Activated CD8-positive, alpha-beta memory T cell treated with anti-CD3 and anti-CD28 coated beads, Interleukin-2, amount 50 U/mL, for 1 hour (primary cell): ENCODE results near the gene SORCS2.
"Not testable (repeated sequence)": the region's sequence is repeated elsewhere in the genome, so short reads cannot be mapped to it uniquely, and the experiment has no call there.

Experiments used
- DNase-seq: peaks from one replicate; pipeline ENCODE4 v3.0.0-alpha.2; 2020; ENCODE audit errors: extremely low read depth

Gene SORCS2

GRCh38 chr4:7160439-7160838 is 31.9 kb upstream of the SORCS2 start:
- DNase-seq = no peak

- DNase-seq = no peak
Measured at GRCh38 chr4:7160951-7161440, 31.3 kb upstream of the SORCS2 start.

DNA sequence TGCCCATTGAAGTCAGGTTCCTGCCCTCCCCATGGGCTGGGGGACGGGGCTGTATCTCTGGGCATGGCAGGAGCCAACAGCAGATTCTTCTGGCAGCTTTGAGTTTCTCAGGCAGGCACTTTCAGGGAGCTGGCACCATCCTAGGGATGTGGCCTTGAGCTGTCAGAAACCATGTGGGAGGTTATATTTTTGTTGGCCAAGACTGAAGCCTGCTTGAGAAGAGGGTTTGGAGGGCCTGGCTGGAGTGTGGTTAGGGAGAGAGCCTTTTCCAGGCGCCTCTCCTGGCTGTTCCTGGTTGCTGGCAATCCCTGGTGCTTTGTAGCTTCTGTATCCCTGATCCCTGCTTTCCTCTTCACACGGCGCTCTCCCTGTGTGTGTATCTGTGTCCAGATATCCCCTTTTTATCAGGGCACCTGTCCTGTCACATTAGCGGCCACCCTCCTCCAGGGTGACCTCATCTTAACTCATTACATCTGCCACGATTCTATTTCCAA is 30.6 kb upstream of the SORCS2 start:
- no peak for DNase-seq

DNA sequence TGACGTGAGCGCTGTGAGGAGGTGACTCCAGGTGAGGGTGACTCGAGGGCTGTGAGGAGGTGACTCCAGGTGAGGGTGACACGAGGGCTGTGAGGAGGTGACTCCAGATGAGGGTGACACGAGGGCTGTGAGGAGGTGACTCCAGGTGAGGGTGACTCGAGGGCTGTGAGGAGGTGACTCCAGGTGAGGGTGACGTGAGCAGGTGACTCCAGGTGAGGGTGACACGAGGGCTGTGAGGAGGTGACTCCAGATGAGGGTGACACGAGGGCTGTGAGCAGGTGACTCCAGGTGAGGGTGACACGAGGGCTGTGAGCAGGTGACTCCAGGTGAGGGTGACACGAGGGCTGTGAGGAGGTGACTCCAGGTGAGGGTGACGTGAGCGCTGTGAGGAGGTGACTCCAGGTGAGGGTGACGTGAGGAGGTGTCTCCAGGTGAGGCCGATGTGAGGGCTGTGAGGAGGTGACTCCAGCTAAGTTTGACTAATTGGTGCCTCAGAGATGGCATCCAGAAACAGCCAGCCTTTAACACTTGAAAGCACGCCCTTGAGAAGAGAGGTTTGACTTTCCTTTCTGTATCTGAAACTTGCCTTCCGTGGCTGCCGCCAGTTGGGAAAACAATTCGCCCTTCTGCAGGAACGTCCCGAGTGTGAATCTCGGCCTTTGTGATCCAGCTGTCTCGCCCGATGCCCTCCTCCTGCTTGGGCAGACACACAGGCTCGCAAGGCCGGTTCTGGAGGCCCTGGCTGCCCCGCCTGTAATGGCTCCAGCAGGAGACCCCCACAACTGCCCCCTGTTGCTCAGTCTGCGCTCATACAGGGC is 27.1 kb upstream of the SORCS2 start:
- not testable (repeated sequence) for DNase-seq

- no peak for DNase-seq
Measured at GRCh38 chr4:7165874-7166201, 26.5 kb upstream of the SORCS2 start.

GRCh38 chr4:7166237-7166636 is 26.1 kb upstream of the SORCS2 start:
- DNase-seq = no peak

- DNase-seq = no peak
Measured at GRCh38 chr4:7166981-7167700, 25.2 kb upstream of the SORCS2 start.

GRCh38 chr4:7167706-7168105 is 24.6 kb upstream of the SORCS2 start:
- DNase-seq = no peak

- no peak for DNase-seq
Measured at GRCh38 chr4:7168106-7168505, 24.2 kb upstream of the SORCS2 start.

DNA sequence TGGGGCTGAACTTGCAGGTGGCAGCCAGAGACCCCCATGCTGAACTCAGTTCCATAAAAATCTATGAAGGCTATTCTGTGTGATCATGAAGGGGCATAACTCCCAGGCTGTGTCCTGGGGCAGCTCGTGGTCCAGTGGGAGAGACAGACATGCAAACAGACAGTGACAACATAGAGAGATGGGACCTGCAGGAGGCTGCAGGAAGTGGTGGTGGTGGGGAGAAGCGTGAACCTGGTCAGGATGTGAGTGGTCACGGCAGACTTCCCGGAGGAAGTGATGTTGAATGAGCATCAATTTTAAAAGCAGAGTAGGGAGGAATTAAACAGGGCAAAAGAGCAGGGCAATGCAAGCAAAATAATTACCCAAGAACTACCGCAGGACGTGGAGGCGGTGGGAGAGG is 23.2 kb upstream of the SORCS2 start:
- no peak for DNase-seq

- no peak for DNase-seq
Measured at GRCh38 chr4:7170012-7170411, 22.3 kb upstream of the SORCS2 start.

DNA sequence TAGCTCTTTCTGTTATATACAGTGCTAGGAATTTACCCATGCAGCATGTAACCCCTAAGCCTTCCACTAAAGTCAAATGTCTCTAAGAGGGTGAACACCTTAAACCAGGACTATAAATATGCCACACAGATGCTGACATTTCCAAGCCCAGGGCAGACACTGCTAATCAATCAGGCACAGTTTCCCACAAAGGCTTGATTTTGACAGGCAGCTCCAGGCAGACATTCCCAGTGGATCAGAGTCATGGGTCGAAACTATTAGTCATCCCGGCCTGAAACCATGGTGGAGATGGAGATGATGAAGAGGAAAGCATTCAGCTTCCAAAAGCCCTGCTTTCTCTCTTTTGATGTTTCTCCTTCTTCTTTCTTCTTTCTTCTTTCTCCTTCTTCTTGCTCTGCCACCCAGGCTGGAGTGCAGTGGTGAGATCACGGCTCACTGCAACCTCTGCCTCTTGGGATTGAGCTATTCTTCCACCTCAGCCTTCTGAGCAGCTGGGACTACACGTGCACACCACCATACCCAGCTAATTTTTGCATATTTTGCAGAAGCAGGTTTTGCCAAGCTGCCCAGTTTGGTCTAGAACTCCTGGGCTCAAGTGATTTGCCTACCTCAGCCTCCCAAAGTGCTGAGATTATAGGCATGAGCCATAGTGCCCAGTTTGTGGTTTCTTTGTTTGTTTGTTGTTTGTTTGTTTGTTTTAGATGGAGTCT is 21.0 kb upstream of the SORCS2 start:
- no peak for DNase-seq

DNA sequence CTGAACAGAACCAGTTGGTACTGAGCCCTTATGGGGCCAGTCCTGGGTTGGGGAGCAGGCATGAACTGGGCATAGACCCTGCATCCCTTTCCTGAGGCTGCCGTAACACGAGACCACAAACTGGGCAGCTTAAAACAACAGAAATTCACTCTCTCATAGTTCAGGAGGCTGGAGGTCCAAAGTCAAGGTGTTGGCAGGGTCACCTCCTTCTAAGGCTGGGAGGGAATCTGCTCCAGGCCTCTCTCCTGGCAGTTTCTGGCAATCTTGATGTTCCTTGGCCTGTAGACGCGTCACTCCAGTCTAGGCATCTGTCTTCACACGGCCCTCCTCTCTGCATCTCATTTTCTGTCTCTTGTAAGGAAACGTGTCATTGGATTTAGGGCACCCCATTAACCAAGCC is 19.8 kb upstream of the SORCS2 start:
- DNase-seq = no peak

GRCh38 chr4:7172946-7173345 is 19.4 kb upstream of the SORCS2 start:
- DNase-seq = no peak

DNA sequence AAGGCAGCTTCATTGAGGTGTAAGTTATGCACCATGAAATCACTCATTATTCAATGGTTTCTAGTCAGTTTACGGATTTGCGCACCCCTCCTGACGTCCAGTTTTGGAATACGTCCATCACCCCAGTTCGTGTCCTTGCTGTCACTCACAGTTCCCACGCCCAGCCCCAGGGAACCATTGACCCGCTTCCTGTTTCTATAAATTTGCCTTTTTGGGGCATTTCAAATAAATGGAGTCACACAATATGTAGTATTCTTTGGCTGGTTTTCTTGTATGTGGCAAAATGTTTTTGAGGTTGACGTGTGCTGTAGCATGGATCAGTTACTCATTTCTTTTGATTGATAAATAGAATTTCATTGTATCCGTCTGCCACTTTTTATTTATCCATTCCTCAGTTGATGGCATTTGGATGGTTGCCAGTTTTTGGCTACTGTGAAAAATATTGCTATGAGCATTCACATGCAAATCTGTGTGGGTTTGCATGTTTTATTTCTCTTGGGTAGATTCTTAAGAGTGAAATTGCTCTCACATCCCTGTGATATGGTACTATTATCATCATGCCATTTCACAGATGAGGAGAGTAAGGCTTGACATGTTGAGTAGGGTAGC is 18.4 kb upstream of the SORCS2 start:
- no peak for DNase-seq

GRCh38 chr4:7179158-7179557 is 13.2 kb upstream of the SORCS2 start:
- no peak for DNase-seq

- DNase-seq = no peak
Measured at GRCh38 chr4:7180938-7181337, 11.4 kb upstream of the SORCS2 start.

DNA sequence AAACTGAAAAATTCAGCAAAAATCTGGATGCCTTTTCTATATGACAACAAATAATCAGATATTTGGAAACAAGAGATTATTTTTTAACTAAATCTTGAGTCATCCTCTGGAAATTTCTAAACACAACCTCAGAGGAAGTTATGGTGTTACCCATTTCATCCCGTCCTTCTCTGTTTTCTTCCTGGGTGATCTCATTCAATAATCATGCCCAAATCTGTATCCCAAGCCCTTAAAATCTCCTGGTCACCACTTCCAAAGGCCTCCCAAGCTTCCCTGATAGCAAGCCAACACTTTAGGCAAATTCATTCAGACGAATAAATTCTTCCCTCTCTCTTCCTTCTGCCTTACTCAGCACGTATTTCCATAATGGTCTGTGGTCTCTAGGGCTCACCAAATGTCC is 9.7 kb upstream of the SORCS2 start:
- DNase-seq = no peak

GRCh38 chr4:7183161-7183560 is 9.2 kb upstream of the SORCS2 start:
- no peak for DNase-seq

DNA sequence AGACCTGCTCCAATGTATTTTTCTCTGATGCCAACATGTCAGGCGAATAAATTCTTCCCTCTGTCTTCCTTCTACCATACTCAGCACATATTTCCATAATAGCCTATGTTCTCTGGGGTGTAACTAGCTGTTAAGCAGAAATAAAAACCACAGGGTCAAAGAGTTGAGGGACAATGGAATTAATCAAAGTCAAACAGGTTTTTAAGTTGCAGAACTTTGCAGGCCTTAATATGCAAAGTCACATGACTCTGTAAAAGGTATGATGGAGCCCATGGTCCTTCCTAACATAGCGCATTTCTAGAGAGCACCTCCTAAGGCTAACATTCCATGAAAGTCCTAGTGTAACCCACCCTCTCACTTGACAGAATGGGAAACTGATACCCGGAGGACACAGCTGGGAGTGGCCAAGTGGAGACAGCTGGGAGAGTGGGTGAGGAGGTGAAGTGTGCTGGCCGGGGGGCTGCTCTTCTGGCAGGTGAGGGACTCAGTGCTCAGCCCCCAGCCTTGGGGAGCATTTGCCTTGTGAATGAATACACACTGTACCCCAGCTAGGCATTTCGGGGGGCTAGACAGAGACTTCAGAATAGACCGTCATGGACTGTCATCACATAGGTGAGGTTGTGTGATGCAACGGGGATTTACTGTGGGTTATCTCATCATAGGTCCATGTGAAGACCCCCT is 8.4 kb upstream of the SORCS2 start:
- no peak for DNase-seq

DNA sequence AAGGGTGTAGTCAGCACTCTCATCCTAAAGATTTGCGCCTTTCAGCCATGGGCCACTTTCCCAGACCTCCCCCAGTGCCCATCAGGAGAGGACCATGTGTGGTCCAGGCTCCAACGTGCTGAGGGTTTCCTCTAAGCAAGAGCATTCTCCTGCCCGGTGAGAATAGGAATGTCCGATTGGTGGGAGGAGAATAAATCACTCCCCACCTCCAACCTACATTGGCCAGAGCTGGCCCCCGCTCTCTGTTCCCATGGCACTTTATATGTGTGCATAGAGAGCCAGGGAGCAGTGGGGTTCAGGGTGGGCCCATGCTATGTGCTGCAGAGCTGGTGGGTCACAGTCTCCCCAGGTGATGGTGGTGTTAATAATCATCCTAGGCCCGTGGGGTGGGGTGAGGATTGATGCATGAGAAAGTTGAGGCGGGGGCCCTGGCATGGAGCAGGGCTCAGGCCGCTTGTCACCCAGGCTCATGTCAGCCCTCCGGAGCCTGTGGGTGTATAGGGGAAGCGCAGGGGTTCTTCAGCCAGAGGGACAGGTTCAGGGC is 6.8 kb upstream of the SORCS2 start:
- no peak for DNase-seq
